ENCODE data around the gene FBXO15. TPM values are rescaled to one million over a fixed set of nuclear protein-coding genes. Genes with fewer than 3 reads are reported as not detected.

FBXO15 gene
- polyA plus RNA-seq, 1 donor from 2014 or later: 6.1 TPM

- TF ChIP-seq SMC3 (conservative IDR thresholded peaks at IDR 0.05; ENCODE audit: poor library complexity) (no peak), POLR2AphosphoS5 (IDR thresholded peaks at IDR 0.05) (no peak), REST (IDR thresholded peaks at IDR 0.05; ENCODE audit: borderline replicate concordance) (no peak), CTCF (IDR thresholded peaks at IDR 0.05; ENCODE audit: poor library complexity, severe bottlenecking) (no peak), MXI1 (conservative IDR thresholded peaks at IDR 0.05; ENCODE audit: poor library complexity, severe bottlenecking) (no peak), RAD21 (conservative IDR thresholded peaks at IDR 0.05) (no peak), TAF1 (IDR thresholded peaks at IDR 0.05; ENCODE audit: low read depth) (no peak), EP300 (conservative IDR thresholded peaks at IDR 0.05; ENCODE audit: poor library complexity, severe bottlenecking) (no peak), EZH2 (IDR thresholded peaks at IDR 0.05; ENCODE audit: borderline replicate concordance, insufficient read depth, low read length, poor library complexity, severe bottlenecking) (no peak)
- Histone ChIP-seq H3K36me3 (ENCODE audit: insufficient read depth, low read length) (no peaks in the 10 kb centered on the region), H3K9me2 (ENCODE audit: insufficient read depth, low read length) (no peaks in the 10 kb centered on the region), H3F3A (ENCODE audit: insufficient read depth, low read length, poor library complexity, severe bottlenecking) (no peaks in the 10 kb centered on the region), H3K4me2 (ENCODE audit: low read length) (no peak overlapping the region), H4K20me1 (ENCODE audit: insufficient read depth) (no peaks in the 10 kb centered on the region), H2AFZ (ENCODE audit: low read depth, low read length) (no peak overlapping the region), H3K9me3 (ENCODE audit: low read length) (no peaks in the 10 kb centered on the region), H3K79me2 (replicated peaks; ENCODE audit: insufficient read depth, low read length) (no peaks in the 10 kb centered on the region), H3K27ac (ENCODE audit: low read length) (no peak overlapping the region), H3K27me3 (ENCODE audit: insufficient read depth, low read depth, low read length) (no peaks in the 10 kb centered on the region), H3K4me3 (ENCODE audit: low read length) (no peak overlapping the region), H3K9ac (ENCODE audit: low read length) (no peak overlapping the region)
These were observed 63.3 kb downstream of the FBXO15 start for GRCh38 chr18:74084184-74084855.

- Histone ChIP-seq H3K4me2 (ENCODE audit: low read length) (no peak overlapping the region), H3K79me2 (replicated peaks; ENCODE audit: insufficient read depth, low read length) (no peaks in the 10 kb centered on the region), H3K4me3 (ENCODE audit: low read length) (peak overlapping the region; percentile 28), H3K27me3 (ENCODE audit: insufficient read depth, low read depth, low read length) (no peaks in the 10 kb centered on the region), H3K9me2 (ENCODE audit: insufficient read depth, low read length) (no peaks in the 10 kb centered on the region), H3K9ac (ENCODE audit: low read length) (no peak overlapping the region), H4K20me1 (ENCODE audit: insufficient read depth) (no peaks in the 10 kb centered on the region), H2AFZ (ENCODE audit: low read depth, low read length) (no peak overlapping the region), H3F3A (ENCODE audit: insufficient read depth, low read length, poor library complexity, severe bottlenecking) (no peaks in the 10 kb centered on the region), H3K27ac (ENCODE audit: low read length) (no peak overlapping the region), H3K36me3 (ENCODE audit: insufficient read depth, low read length) (no peaks in the 10 kb centered on the region), H3K9me3 (ENCODE audit: low read length) (no peaks in the 10 kb centered on the region)
- no peak for TF ChIP-seq MXI1 (conservative IDR thresholded peaks at IDR 0.05; ENCODE audit: poor library complexity, severe bottlenecking)
- no peak for TF ChIP-seq CTCF (IDR thresholded peaks at IDR 0.05; ENCODE audit: poor library complexity, severe bottlenecking)
- TF ChIP-seq SMC3 (conservative IDR thresholded peaks at IDR 0.05; ENCODE audit: poor library complexity): no peak
These were observed 64.1 kb downstream of the FBXO15 start for GRCh38 chr18:74083557-74083952.

All from neural cell (in vitro differentiated cells).